Bronchial epithelial cell (primary cell): Measurements from ENCODE around the gene FOXF1. TPM values are rescaled to one million over a fixed set of nuclear protein-coding genes. Genes with fewer than 3 reads are reported as not detected.

Experiments
- DNase-seq: peaks from one replicate; pipeline ENCODE4 v3.0.0-alpha.2; 2010; ENCODE audit warnings: low read depth
- FAIRE-seq: peaks from 2 replicates; lab custom pipeline; 2011; peaks lifted over from hg19 to GRCh38; lab: Jason Lieb, UNC
- H3K27me3 ChIP-seq: 2 replicates; pipeline ENCODE4 v1.5.1; 2011; ENCODE audit warnings: low read length; ENCODE audit not compliant: control insufficient read depth, insufficient read depth
- H3K36me3 ChIP-seq: 2 replicates; pipeline ENCODE4 v1.5.1; 2011; ENCODE audit warnings: low read length; ENCODE audit not compliant: control insufficient read depth, insufficient read depth
- H3K4me3 ChIP-seq: 2 replicates; pipeline ENCODE4 v1.5.1; 2011; ENCODE audit warnings: mild to moderate bottlenecking, low read depth, low read length, control low read depth
- total RNA-seq: library from RNA; depleted of rRNA; stranded (reverse); fragments of >200 nt; gene quantifications from 2 replicates; pipeline ENCODE4 v1.2.1, GENCODE V29; 2014
- TF ChIP-seq, protein P1 (sequence below): IDR thresholded peaks from 2 replicates; pipeline ENCODE4 v1.5.1; 2011; ENCODE audit warnings: mild to moderate bottlenecking, moderate library complexity, low read length, control low read depth, inconsistent platforms; ENCODE audit not compliant: insufficient read depth, severe bottlenecking

The FOXF1 gene
- total RNA-seq, 1 donor from 2014 or later = 0.26 TPM

GRCh38 chr16:86525696-86526095, 15.4 kb downstream of the FOXF1 start:
- Histone ChIP-seq H3K36me3 (no peaks in the 10 kb centered on the region), H3K27me3 (peaks cover 5% of the 10 kb centered on the region), H3K4me3 (no peak overlapping the region)
- TF ChIP-seq, protein P1, sequence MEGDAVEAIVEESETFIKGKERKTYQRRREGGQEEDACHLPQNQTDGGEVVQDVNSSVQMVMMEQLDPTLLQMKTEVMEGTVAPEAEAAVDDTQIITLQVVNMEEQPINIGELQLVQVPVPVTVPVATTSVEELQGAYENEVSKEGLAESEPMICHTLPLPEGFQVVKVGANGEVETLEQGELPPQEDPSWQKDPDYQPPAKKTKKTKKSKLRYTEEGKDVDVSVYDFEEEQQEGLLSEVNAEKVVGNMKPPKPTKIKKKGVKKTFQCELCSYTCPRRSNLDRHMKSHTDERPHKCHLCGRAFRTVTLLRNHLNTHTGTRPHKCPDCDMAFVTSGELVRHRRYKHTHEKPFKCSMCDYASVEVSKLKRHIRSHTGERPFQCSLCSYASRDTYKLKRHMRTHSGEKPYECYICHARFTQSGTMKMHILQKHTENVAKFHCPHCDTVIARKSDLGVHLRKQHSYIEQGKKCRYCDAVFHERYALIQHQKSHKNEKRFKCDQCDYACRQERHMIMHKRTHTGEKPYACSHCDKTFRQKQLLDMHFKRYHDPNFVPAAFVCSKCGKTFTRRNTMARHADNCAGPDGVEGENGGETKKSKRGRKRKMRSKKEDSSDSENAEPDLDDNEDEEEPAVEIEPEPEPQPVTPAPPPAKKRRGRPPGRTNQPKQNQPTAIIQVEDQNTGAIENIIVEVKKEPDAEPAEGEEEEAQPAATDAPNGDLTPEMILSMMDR = no peak
- DNase-seq (no peak), FAIRE-seq (no peak)

DNA sequence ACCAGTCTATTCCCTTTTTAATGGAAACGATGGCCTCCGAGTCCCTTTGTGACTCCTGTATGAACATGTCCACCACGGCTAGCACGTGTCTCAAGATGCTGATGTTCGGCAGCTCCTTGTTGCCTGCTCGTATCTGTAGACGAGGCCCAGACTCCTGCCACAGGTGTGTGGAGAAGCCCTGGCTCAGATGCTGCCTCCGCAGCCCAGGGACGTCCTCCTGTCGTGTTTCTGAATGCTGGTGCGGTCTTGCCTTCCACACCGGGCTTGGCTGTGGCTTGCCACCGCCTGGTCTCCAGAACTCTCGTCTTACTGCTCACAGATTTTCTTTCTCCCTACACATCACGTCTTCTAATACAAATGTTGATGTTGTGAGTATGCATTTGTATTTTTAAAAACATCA, 17.0 kb downstream of the FOXF1 start:
- FAIRE-seq (no peak), DNase-seq (no peak)
- TF ChIP-seq, protein P1 = no peak
- no peaks in the 10 kb centered on the region for H3K27me3 ChIP-seq
- H3K36me3 ChIP-seq = no peaks in the 10 kb centered on the region
- no peak overlapping the region for H3K4me3 ChIP-seq

DNA sequence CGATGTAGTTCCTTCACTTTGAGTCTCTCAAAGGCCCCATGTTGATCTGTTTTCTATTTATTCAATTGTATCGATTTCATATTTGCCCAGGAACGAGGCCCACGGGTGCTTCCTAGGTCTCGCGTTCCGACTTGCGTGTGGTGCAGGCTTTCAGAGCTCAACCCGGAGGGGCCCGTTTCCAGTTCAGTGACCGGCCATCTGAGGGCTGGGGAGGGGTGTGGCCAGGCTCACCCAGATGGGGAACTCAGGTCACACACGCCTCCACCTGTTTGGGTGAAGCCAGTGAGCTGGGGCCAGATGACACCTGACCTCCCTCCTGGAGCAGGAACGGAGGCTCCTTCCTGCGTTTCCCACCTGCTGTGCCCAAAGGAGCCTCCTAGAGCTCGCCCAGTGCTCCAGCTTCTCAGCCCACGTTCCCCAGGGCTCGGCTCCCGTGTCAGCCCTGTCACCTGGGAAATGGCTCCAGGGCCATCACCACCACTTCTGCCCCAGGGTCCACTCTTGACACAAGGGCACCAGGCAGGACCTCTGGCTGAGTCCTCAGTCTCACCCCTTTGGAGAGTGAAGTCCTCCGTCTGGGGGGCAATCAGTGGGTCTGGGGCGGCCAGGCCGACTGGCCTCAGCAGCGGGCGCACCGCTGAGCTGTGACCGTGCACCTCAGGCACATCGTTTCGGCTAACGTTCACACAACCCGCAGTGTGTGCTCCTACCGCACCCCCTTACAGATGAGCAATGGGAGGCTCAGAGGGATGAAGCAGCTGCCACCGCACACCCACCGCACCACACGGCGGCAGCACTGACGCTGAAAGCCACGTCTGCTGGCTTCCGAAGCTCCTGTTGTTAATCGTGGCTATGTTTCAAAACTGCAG, 18.0 kb downstream of the FOXF1 start:
- H3K36me3 ChIP-seq = no peaks in the 10 kb centered on the region
- H3K27me3 ChIP-seq = no peaks in the 10 kb centered on the region
- DNase-seq (no peak), FAIRE-seq (no peak)
- no peak overlapping the region for H3K4me3 ChIP-seq
- TF ChIP-seq, protein P1 = no peak

GRCh38 chr16:86529160-86529559, 18.8 kb downstream of the FOXF1 start:
- Histone ChIP-seq H3K36me3 (no peaks in the 10 kb centered on the region), H3K4me3 (no peak overlapping the region), H3K27me3 (no peaks in the 10 kb centered on the region)
- DNase-seq (no peak), FAIRE-seq (no peak)
- TF ChIP-seq, protein P1 = no peak

DNA sequence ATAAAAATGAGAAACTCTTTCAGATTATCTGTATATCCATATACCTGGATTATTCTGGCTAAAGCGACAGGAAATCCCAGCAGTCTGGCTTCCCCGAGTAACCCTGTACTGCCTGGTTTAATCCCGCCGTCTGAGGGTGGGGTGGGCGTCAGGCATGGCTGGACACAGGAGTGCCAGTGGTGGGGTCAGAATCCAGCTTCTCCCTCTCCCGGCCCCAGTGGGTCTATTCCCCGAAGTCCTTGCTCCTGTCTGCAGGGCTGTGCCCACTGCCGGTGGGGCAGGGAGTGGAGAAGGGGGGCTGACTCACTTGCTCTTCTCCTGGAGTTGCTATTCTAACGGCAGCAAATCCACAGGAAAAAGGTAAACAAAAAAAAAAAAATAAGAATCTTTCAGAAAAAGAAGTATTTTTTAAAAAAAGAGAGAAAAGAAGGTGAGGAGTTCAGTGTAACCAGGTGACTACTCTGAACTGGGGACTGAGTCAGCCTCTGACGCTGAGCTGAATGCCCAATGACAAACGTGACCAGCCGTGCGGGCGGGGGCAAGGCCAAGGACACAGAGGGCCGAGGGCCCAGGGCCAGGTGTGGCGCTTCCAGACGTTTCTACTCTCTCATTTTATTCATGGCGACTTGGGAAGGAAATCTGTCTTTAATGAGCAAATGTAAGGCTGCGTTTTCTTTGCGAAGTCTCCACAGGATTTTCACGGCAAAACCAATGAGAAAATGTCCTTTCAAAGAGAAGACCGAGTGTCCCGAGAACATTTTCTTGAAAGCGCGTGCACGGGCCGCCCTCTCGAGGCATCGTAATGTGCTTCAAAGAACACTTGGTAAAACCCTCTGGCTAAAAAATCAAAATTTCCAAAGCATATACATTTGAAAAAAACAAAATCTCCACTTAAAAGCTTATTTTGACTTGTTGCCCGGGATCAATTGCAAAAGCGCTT, 20.2 kb downstream of the FOXF1 start:
- TF ChIP-seq, protein P1 = no peak
- FAIRE-seq (no peak), DNase-seq (no peak)

More for the DNA sequence above, 20.2 kb downstream of the FOXF1 start:
- Histone ChIP-seq H3K36me3 (no peaks in the 10 kb centered on the region), H3K27me3 (no peaks in the 10 kb centered on the region), H3K4me3 (no peak overlapping the region)
